Liver (tissue), 3 donors: Measurements from ENCODE around the gene IL5RA.

ENCODE experiments used
- ATF3 ChIP-seq: IDR thresholded peaks from 2 replicates; pipeline ENCODE4 v1.6.1; 2016; ENCODE audit warnings: antibody characterized with exemption
- EGR1 ChIP-seq, 2 donors: IDR thresholded peaks; 2 replicates each; pipeline ENCODE4 v1.6.1; 2016 to 2018; ENCODE audit warnings: antibody characterized with exemption in 2 of 2, low read depth in 2 of 2
- GABPA ChIP-seq, 2 donors: IDR thresholded peaks in 1 of 2; conservative IDR thresholded peaks in 1 of 2; 2 replicates each; pipeline ENCODE4 v1.6.1; 2016; ENCODE audit warnings: antibody characterized with exemption in 2 of 2, mild to moderate bottlenecking in 1 of 2, moderate library complexity in 1 of 2
- REST ChIP-seq: IDR thresholded peaks from 2 replicates; pipeline ENCODE4 v1.6.1; 2016; ENCODE audit warnings: antibody characterized with exemption, mild to moderate bottlenecking
- RXRA ChIP-seq, 2 donors: IDR thresholded peaks; 2 replicates each; pipeline ENCODE4 v1.6.1; 2017 to 2018; ENCODE audit warnings: antibody characterized with exemption in 2 of 2, mild to moderate bottlenecking in 1 of 2
- SP1 ChIP-seq: IDR thresholded peaks from 2 replicates; pipeline ENCODE4 v1.6.1; 2018; ENCODE audit warnings: antibody characterized with exemption, mild to moderate bottlenecking
- YY1 ChIP-seq: IDR thresholded peaks from 2 replicates; pipeline ENCODE4 v1.6.1; 2016; ENCODE audit warnings: antibody characterized with exemption, mild to moderate bottlenecking
- TF ChIP-seq, protein P1 (sequence below): fragments of 150-350 bp; IDR thresholded peaks from 2 replicates; pipeline ENCODE4 v1.5.1; 2017; ENCODE audit warnings: improper control_type of control experiment, low read depth, low read length; ENCODE audit not compliant: missing input control
- TF ChIP-seq, protein P2 (sequence below): IDR thresholded peaks from 2 replicates; pipeline ENCODE4 v1.6.1; 2016; ENCODE audit warnings: antibody characterized with exemption
- donor health status: healthy.
- donor health status: healthy.

GRCh38 chr3:3137526-3137925 is 27.4 kb upstream of the IL5RA start:
- TF ChIP-seq, protein P1, sequence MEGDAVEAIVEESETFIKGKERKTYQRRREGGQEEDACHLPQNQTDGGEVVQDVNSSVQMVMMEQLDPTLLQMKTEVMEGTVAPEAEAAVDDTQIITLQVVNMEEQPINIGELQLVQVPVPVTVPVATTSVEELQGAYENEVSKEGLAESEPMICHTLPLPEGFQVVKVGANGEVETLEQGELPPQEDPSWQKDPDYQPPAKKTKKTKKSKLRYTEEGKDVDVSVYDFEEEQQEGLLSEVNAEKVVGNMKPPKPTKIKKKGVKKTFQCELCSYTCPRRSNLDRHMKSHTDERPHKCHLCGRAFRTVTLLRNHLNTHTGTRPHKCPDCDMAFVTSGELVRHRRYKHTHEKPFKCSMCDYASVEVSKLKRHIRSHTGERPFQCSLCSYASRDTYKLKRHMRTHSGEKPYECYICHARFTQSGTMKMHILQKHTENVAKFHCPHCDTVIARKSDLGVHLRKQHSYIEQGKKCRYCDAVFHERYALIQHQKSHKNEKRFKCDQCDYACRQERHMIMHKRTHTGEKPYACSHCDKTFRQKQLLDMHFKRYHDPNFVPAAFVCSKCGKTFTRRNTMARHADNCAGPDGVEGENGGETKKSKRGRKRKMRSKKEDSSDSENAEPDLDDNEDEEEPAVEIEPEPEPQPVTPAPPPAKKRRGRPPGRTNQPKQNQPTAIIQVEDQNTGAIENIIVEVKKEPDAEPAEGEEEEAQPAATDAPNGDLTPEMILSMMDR, result no peak
- TF ChIP-seq REST (no peak), YY1 (no peak), EGR1 (IDR thresholded peaks at IDR 0.05; ENCODE audit: low read depth in 2 of 2) (no peak), GABPA (IDR thresholded peaks at IDR 0.05 in 1 of 2, conservative IDR thresholded peaks at IDR 0.05 in 1 of 2) (no peak), SP1 (no peak), RXRA (IDR thresholded peaks at IDR 0.05) (no peak), ATF3 (no peak)
- TF ChIP-seq, protein P2, sequence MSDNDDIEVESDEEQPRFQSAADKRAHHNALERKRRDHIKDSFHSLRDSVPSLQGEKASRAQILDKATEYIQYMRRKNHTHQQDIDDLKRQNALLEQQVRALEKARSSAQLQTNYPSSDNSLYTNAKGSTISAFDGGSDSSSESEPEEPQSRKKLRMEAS, result no peak
